H9 (cell line): Measurements from ENCODE around the gene GAL3ST2. TPM values are rescaled to one million over a fixed set of nuclear protein-coding genes. Genes with fewer than 3 reads are reported as not detected.
A peak's percentile ranks its signal among the peaks of the same experiment; 100 is the strongest.

Experiments
- DNase-seq: peaks from one replicate; pipeline ENCODE4 v3.0.0-alpha.2; 2017
- H2AFZ ChIP-seq: one replicate; pipeline ENCODE4 v1.6.1; 2013; ENCODE audit warnings: mild to moderate bottlenecking, low read length, control low read depth, moderate library complexity
- H2AK5ac ChIP-seq: 2 replicates; pipeline ENCODE4 v1.6.1; 2013; ENCODE audit warnings: low read length, control low read depth, mixed read lengths; ENCODE audit not compliant: insufficient read length
- H2BK120ac ChIP-seq: one replicate; pipeline ENCODE4 v1.6.1; 2013; ENCODE audit warnings: low read depth, mild to moderate bottlenecking, low read length, control low read depth, inconsistent platforms; ENCODE audit not compliant: poor library complexity, severe bottlenecking
- H2BK12ac ChIP-seq: 2 replicates; pipeline ENCODE4 v1.6.1; 2013; ENCODE audit warnings: low read length, control low read depth, mixed read lengths, low read depth; ENCODE audit not compliant: insufficient read length
- H2BK15ac ChIP-seq: 2 replicates; pipeline ENCODE4 v1.6.1; 2013; ENCODE audit warnings: low read depth, low read length, control low read depth
- H2BK20ac ChIP-seq: one replicate; pipeline ENCODE4 v1.6.1; 2013; ENCODE audit warnings: low read depth, mild to moderate bottlenecking, low read length, control low read depth, inconsistent platforms; ENCODE audit not compliant: poor library complexity, severe bottlenecking
- H2BK5ac ChIP-seq: 2 replicates; pipeline ENCODE4 v1.6.1; 2013; ENCODE audit warnings: low read length, control low read depth, mixed read lengths; ENCODE audit not compliant: insufficient read length
- H3K14ac ChIP-seq: 2 replicates; pipeline ENCODE4 v1.6.1; 2013; ENCODE audit warnings: low read length, control low read depth; ENCODE audit not compliant: insufficient read depth
- H3K18ac ChIP-seq: 2 replicates; pipeline ENCODE4 v1.6.1; 2013; ENCODE audit warnings: low read depth, mild to moderate bottlenecking, mixed read lengths, low read length, control low read depth; ENCODE audit not compliant: insufficient read length
- H3K23ac ChIP-seq: 2 replicates; pipeline ENCODE4 v1.6.1; 2013; ENCODE audit warnings: low read length, control low read depth, mixed read lengths, low read depth; ENCODE audit not compliant: insufficient read length
- H3K23me2 ChIP-seq: 2 replicates; pipeline ENCODE4 v1.6.1; 2013; ENCODE audit warnings: low read depth, mild to moderate bottlenecking, mixed read lengths, low read length, control low read depth; ENCODE audit not compliant: insufficient read length, poor library complexity, severe bottlenecking
- H3K27ac ChIP-seq: 2 replicates; pipeline ENCODE4 v1.5.1; 2013; ENCODE audit warnings: low read length, control low read depth, mixed read lengths, low read depth; ENCODE audit not compliant: insufficient read length
- H3K27me3 ChIP-seq: 2 replicates; pipeline ENCODE4 v1.6.1; 2013; ENCODE audit warnings: low read length, control low read depth, inconsistent platforms; ENCODE audit not compliant: insufficient read depth
- H3K4ac ChIP-seq: 2 replicates; pipeline ENCODE4 v1.6.1; 2013; ENCODE audit warnings: low read depth, mild to moderate bottlenecking, control low read depth, inconsistent platforms, low read length, moderate library complexity
- H3K4me1 ChIP-seq: 2 replicates; pipeline ENCODE4 v1.6.1; 2013; ENCODE audit warnings: low read length, control low read depth, inconsistent platforms; ENCODE audit not compliant: insufficient read depth
- H3K4me2 ChIP-seq: 2 replicates; pipeline ENCODE4 v1.6.1; 2013; ENCODE audit warnings: low read length, control low read depth, mixed read lengths; ENCODE audit not compliant: insufficient read length, insufficient read depth
- H3K56ac ChIP-seq: 2 replicates; pipeline ENCODE4 v1.6.1; 2013; ENCODE audit warnings: low read depth, mild to moderate bottlenecking, mixed read lengths, low read length, control low read depth; ENCODE audit not compliant: insufficient read length
- H3K79me1 ChIP-seq: 2 replicates; pipeline ENCODE4 v1.6.1; 2013; ENCODE audit warnings: low read depth, mild to moderate bottlenecking, moderate library complexity, low read length, control low read depth, inconsistent platforms; ENCODE audit not compliant: insufficient read depth, poor library complexity, severe bottlenecking
- H3K79me2 ChIP-seq: 2 replicates; pipeline ENCODE4 v1.6.1; 2013; ENCODE audit warnings: low read length, control low read depth, inconsistent platforms; ENCODE audit not compliant: insufficient read depth
- H3K9ac ChIP-seq: 2 replicates; pipeline ENCODE4 v1.6.1; 2013; ENCODE audit warnings: low read length, control low read depth, mixed read lengths; ENCODE audit not compliant: insufficient read length; ENCODE audit errors: extremely low read depth
- H3K9me3 ChIP-seq: one replicate; pipeline ENCODE4 v1.6.1; 2013; ENCODE audit warnings: low read depth, low read length, inconsistent platforms; ENCODE audit not compliant: control insufficient read depth
- H3T11ph ChIP-seq: one replicate; pipeline ENCODE4 v1.6.1; 2013; ENCODE audit warnings: mild to moderate bottlenecking, low read length, control low read depth, inconsistent platforms
- H4K20me1 ChIP-seq: one replicate; pipeline ENCODE4 v1.6.1; 2013; ENCODE audit not compliant: control insufficient read depth, insufficient read length, insufficient read depth
- H4K5ac ChIP-seq: 2 replicates; pipeline ENCODE4 v1.6.1; 2013; ENCODE audit warnings: low read depth, mild to moderate bottlenecking, mixed read lengths, low read length, control low read depth; ENCODE audit not compliant: insufficient read length
- H4K8ac ChIP-seq: replicated peaks from 2 replicates; pipeline ENCODE4 v1.6.1; 2013; ENCODE audit warnings: low read length, control low read depth, mixed read lengths, low read depth; ENCODE audit not compliant: insufficient read length
- H4K91ac ChIP-seq: 2 replicates; pipeline ENCODE4 v1.6.1; 2013; ENCODE audit warnings: low read depth, mild to moderate bottlenecking, moderate library complexity, mixed read lengths, low read length, control low read depth; ENCODE audit not compliant: insufficient read length
- H3K27ac Mint-ChIP-seq, 3 experiments: 2 replicates in 2 of 3; 3 replicates in 1 of 3; pipeline ENCODE4 v1.8.0; 2020 to 2021; ENCODE audit warnings: mixed read lengths in 3 of 3, mild to moderate bottlenecking in 1 of 3, moderate library complexity in 1 of 3
- H3K27me3 Mint-ChIP-seq: 2 replicates; pipeline ENCODE4 v1.8.0; 2021; ENCODE audit warnings: low read depth, mild to moderate bottlenecking, moderate library complexity, mixed read lengths
- H3K36me3 Mint-ChIP-seq, 3 experiments: 2 replicates in 2 of 3; 3 replicates in 1 of 3; pipeline ENCODE4 v1.8.0; 2020 to 2021; ENCODE audit warnings: low read depth in 3 of 3, mixed read lengths in 3 of 3; ENCODE audit not compliant: insufficient read depth in 1 of 3
- H3K4me1 Mint-ChIP-seq, 2 experiments: 2 replicates each; pipeline ENCODE4 v1.8.0; 2020; ENCODE audit warnings: mixed read lengths in 2 of 2
- H3K4me3 Mint-ChIP-seq, 2 experiments: 2 replicates in 1 of 2; 3 replicates in 1 of 2; pipeline ENCODE4 v1.8.0; 2020 to 2021; ENCODE audit warnings: mild to moderate bottlenecking in 2 of 2, mixed read lengths in 2 of 2, moderate library complexity in 1 of 2
- H3K9me3 Mint-ChIP-seq, 2 experiments: 2 replicates in 1 of 2; 3 replicates in 1 of 2; pipeline ENCODE4 v1.8.0; 2020; ENCODE audit warnings: mild to moderate bottlenecking in 2 of 2, mixed read lengths in 2 of 2, moderate library complexity in 1 of 2
- WGBS: extraction: QIAGEN DNeasy Blood & Tissue Kit; methylation state at CpG from one replicate; pipeline ENCODE4 v1.1.7; 2013; ENCODE audit warnings: missing lambda C conversion rate, low lambda C conversion rate, mixed read lengths; ENCODE audit not compliant: insufficient read length; ENCODE audit errors: extremely low coverage; 5-methylcytosine and 5-hydroxymethylcytosine counted together
- total RNA-seq: library from RNA; stranded (reverse); gene quantifications from 2 replicates; pipeline ENCODE4 v1.2.1, GENCODE V29; 2021
- TF ChIP-seq, protein P1 (sequence below): fragments of 200-600 bp; sonication (generic); conservative IDR thresholded peaks from 3 replicates; pipeline ENCODE4 v1.8.0; 2021; ENCODE audit warnings: antibody characterized with exemption, mild to moderate bottlenecking

GAL3ST2 gene
- total RNA-seq, 1 experiment from 2014 or later: 0.33 TPM

DNA sequence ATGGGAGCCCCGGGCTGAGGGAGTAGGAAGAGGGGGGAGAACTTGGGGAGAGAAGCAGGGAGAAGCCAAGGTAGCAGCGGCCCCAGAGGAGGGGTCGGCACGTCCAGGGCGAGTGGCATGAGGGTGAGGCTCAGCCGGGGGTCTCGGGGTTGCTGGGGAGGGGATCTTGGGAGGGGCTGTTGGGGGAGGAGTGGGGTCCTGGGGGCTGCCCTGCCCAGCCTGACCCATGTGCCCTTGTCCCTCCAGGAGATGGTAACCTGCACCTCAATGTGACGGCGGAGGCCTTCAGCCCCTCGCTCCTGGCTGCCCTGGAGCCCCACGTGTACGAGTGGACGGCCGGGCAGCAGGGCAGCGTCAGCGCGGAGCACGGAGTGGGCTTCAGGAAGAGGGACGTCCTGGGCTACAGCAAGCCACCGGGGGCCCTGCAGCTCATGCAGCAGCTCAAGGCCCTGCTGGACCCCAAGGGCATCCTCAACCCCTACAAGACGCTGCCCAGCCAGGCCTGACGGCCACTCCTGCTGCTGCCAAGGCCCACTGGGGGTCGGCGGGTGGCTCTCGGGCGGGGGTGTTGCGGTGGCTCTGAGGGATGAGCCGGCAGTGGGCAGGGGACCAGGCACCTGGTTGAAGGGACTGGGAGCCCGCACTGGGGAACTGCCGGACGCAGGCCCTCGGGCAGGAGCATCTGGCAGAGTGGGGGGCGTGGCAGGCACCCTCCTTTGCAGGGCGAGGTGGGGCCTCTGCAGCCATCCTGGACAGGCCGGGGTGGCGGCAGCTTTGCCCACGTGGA lies 9.0 kb upstream of the GAL3ST2 start:
- H3K27me3 ChIP-seq: no peaks in the 10 kb centered on the region
- no peak overlapping the region for H2BK120ac ChIP-seq
- no peak overlapping the region for H2AFZ ChIP-seq
- no peak overlapping the region for H3K27ac Mint-ChIP-seq
- H2BK12ac ChIP-seq: no peak overlapping the region
- H2AK5ac ChIP-seq: no peak overlapping the region
- no peaks in the 10 kb centered on the region for H4K20me1 ChIP-seq
- no peak overlapping the region for H3K23ac ChIP-seq
- H3K79me2 ChIP-seq: no peaks in the 10 kb centered on the region
- H3K4me2 ChIP-seq: no peak overlapping the region
- no peaks in the 10 kb centered on the region for H3K4me1 ChIP-seq
- no peak overlapping the region for H3K27ac ChIP-seq
- peaks cover 2% of the 10 kb centered on the region for H3K27me3 Mint-ChIP-seq
- H3K79me1 ChIP-seq: no peaks in the 10 kb centered on the region
- DNase-seq: peak; percentile 24
- no peak overlapping the region for H3K4me3 Mint-ChIP-seq
- WGBS: no CpG with 5 or more reads among the region's 37 CpGs
- H3K9ac ChIP-seq: no peak overlapping the region
- H3K9me3 Mint-ChIP-seq: no peaks in the 10 kb centered on the region
- no peak overlapping the region for H3K4ac ChIP-seq
- no peak overlapping the region for H4K8ac ChIP-seq
- no peak overlapping the region for H3K18ac ChIP-seq
- H3K36me3 Mint-ChIP-seq: no peaks in the 10 kb centered on the region; a peak in 1 of 7 replicates
- no peak overlapping the region for H3T11ph ChIP-seq
- H3K56ac ChIP-seq: no peak overlapping the region
- no peak overlapping the region for H4K5ac ChIP-seq
- peaks cover 19 to 33% of the 10 kb centered on the region in 2 experiments for H3K4me1 Mint-ChIP-seq
- H2BK15ac ChIP-seq: no peak overlapping the region
- H2BK5ac ChIP-seq: no peak overlapping the region
- no peak overlapping the region for H3K14ac ChIP-seq
- TF ChIP-seq, protein P1, sequence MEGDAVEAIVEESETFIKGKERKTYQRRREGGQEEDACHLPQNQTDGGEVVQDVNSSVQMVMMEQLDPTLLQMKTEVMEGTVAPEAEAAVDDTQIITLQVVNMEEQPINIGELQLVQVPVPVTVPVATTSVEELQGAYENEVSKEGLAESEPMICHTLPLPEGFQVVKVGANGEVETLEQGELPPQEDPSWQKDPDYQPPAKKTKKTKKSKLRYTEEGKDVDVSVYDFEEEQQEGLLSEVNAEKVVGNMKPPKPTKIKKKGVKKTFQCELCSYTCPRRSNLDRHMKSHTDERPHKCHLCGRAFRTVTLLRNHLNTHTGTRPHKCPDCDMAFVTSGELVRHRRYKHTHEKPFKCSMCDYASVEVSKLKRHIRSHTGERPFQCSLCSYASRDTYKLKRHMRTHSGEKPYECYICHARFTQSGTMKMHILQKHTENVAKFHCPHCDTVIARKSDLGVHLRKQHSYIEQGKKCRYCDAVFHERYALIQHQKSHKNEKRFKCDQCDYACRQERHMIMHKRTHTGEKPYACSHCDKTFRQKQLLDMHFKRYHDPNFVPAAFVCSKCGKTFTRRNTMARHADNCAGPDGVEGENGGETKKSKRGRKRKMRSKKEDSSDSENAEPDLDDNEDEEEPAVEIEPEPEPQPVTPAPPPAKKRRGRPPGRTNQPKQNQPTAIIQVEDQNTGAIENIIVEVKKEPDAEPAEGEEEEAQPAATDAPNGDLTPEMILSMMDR: no peak
- no peaks in the 10 kb centered on the region for H3K9me3 ChIP-seq
- no peak overlapping the region for H4K91ac ChIP-seq
- H3K23me2 ChIP-seq: no peaks in the 10 kb centered on the region
- H2BK20ac ChIP-seq: no peak overlapping the region
